ENCODE measurements around the gene LRRIQ4.
A peak's percentile ranks its signal among the peaks of the same experiment; 100 is the strongest.

LRRIQ4 gene

GRCh38 chr3:169850618-169851017, 37.9 kb downstream of the LRRIQ4 start:
- no peak for DNase-seq (ENCODE audit: low read depth)
- TF ChIP-seq, protein P1, sequence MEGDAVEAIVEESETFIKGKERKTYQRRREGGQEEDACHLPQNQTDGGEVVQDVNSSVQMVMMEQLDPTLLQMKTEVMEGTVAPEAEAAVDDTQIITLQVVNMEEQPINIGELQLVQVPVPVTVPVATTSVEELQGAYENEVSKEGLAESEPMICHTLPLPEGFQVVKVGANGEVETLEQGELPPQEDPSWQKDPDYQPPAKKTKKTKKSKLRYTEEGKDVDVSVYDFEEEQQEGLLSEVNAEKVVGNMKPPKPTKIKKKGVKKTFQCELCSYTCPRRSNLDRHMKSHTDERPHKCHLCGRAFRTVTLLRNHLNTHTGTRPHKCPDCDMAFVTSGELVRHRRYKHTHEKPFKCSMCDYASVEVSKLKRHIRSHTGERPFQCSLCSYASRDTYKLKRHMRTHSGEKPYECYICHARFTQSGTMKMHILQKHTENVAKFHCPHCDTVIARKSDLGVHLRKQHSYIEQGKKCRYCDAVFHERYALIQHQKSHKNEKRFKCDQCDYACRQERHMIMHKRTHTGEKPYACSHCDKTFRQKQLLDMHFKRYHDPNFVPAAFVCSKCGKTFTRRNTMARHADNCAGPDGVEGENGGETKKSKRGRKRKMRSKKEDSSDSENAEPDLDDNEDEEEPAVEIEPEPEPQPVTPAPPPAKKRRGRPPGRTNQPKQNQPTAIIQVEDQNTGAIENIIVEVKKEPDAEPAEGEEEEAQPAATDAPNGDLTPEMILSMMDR (IDR thresholded peaks at IDR 0.05; ENCODE audit: low read depth, low read length, missing control alignments) = no peak
- no peak overlapping the region for H3K4me3 ChIP-seq (ENCODE audit: low read depth, low read length)

DNA sequence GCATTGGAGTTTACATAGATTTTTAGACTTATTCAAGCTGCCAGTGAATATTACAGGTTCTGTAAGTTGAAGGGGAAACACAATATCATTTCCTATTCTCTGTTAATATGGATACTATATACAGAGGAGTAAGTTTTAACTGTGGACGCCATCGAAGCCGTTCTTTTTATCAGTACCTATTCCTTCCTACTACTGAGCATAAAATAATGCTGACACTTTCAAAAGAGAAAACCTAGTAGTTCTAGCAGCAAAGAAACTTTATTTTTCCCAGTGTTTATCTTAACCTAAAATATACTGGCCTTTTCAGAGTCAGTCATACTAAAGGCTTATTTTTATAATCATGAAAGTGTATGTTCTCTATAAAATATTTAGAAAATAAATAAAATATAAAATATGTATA, 42.8 kb downstream of the LRRIQ4 start:
- no peak for DNase-seq (ENCODE audit: low read depth)
- H3K4me3 ChIP-seq (ENCODE audit: low read depth, low read length) = no peak overlapping the region
- TF ChIP-seq, protein P1 (IDR thresholded peaks at IDR 0.05; ENCODE audit: low read depth, low read length, missing control alignments) = no peak

GRCh38 chr3:169857811-169858210, 45.1 kb downstream of the LRRIQ4 start:
- no peak for DNase-seq (ENCODE audit: low read depth)
- TF ChIP-seq, protein P1 (IDR thresholded peaks at IDR 0.05; ENCODE audit: low read depth, low read length, missing control alignments) = no peak
- no peak overlapping the region for H3K4me3 ChIP-seq (ENCODE audit: low read depth, low read length)

- TF ChIP-seq, protein P1 (IDR thresholded peaks at IDR 0.05; ENCODE audit: low read depth, low read length, missing control alignments) = no peak
- DNase-seq (ENCODE audit: low read depth) = no peak
- H3K4me3 ChIP-seq (ENCODE audit: low read depth, low read length) = no peak overlapping the region
Measured at GRCh38 chr3:169861871-169862270, 49.2 kb downstream of the LRRIQ4 start.

GRCh38 chr3:169863458-169863899, 50.8 kb downstream of the LRRIQ4 start:
- peak; percentile 71 for DNase-seq (ENCODE audit: low read depth)
- H3K4me3 ChIP-seq (ENCODE audit: low read depth, low read length) = no peak overlapping the region
- TF ChIP-seq, protein P1 (IDR thresholded peaks at IDR 0.05; ENCODE audit: low read depth, low read length, missing control alignments) = peak; percentile 92

- no peak for DNase-seq (ENCODE audit: low read depth)
- H3K4me3 ChIP-seq (ENCODE audit: low read depth, low read length) = no peak overlapping the region
- TF ChIP-seq, protein P1 (IDR thresholded peaks at IDR 0.05; ENCODE audit: low read depth, low read length, missing control alignments) = no peak
Measured at GRCh38 chr3:169864270-169864669, 51.6 kb downstream of the LRRIQ4 start.

DNA sequence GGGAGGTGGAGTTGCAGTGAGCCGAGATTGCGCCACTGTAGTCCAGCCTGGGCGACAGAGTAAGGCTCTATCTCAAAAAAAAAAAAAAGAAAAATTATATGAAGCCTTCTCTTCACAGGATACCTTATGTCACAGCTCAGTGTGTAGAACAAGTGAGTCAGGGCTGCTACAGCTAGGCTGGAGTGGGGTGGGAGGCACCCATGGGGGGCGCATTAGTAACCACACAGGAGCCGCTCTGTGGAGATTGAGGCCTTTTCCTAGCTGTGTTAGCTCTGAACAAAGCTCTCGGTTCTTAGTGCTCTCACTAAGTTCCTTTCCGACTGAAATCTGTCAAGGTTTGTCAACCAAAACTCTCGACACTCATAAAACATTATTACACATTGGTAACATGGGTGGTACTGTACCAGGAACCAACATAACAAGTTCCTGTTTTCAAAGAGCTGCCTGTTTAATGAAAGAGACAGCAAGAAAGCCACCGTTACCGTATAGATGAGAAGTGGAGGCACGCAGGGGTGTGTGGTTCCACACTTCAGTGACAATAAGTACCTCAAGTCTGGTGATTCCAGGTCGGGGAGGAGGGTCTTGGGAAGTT, 52.6 kb downstream of the LRRIQ4 start:
- no peak for DNase-seq (ENCODE audit: low read depth)
- no peak overlapping the region for H3K4me3 ChIP-seq (ENCODE audit: low read depth, low read length)
- TF ChIP-seq, protein P1 (IDR thresholded peaks at IDR 0.05; ENCODE audit: low read depth, low read length, missing control alignments) = no peak

Measured in GM12864 (cell line).